Measurements from ENCODE around the gene ABCA13.

DNA sequence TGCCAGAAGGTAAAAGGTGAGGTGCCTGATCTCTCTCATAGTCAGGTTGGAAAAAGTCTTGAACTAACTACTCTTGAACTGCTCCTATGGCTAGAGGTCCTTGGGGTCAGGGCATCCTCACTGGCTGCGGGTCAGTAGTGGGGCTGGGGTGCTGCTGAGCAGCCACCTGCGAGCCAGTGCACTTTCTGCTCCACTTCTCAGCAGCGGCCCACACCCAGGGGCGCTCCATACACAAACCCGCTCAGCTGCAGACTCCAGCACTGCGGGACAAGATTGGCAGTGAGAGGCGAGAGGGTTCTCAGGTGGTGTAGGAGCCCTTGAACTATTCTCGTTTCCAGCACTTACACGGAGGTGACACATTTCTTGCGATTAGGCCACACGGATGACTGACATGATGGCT lies 6.0 kb downstream of the ABCA13 start:
- TF ChIP-seq CREB1 (IDR thresholded peaks at IDR 0.05; ENCODE audit: low read depth) (no peak), TCF12 (IDR thresholded peaks at IDR 0.05; ENCODE audit: low read depth) (no peak), RAD21 (IDR thresholded peaks at IDR 0.05; ENCODE audit: low read depth) (no peak), TAF1 (IDR thresholded peaks at IDR 0.05; ENCODE audit: low read depth) (no peak), NFIC (IDR thresholded peaks at IDR 0.05) (no peak), EP300 (IDR thresholded peaks at IDR 0.05; ENCODE audit: borderline replicate concordance) (no peak), YY1 (IDR thresholded peaks at IDR 0.05; ENCODE audit: low read depth) (no peak), FOXM1 (IDR thresholded peaks at IDR 0.05; ENCODE audit: borderline replicate concordance, low read depth) (no peak), CEBPB (IDR thresholded peaks at IDR 0.05) (no peak), TEAD4 (IDR thresholded peaks at IDR 0.05) (no peak)
- TF ChIP-seq, protein P1, sequence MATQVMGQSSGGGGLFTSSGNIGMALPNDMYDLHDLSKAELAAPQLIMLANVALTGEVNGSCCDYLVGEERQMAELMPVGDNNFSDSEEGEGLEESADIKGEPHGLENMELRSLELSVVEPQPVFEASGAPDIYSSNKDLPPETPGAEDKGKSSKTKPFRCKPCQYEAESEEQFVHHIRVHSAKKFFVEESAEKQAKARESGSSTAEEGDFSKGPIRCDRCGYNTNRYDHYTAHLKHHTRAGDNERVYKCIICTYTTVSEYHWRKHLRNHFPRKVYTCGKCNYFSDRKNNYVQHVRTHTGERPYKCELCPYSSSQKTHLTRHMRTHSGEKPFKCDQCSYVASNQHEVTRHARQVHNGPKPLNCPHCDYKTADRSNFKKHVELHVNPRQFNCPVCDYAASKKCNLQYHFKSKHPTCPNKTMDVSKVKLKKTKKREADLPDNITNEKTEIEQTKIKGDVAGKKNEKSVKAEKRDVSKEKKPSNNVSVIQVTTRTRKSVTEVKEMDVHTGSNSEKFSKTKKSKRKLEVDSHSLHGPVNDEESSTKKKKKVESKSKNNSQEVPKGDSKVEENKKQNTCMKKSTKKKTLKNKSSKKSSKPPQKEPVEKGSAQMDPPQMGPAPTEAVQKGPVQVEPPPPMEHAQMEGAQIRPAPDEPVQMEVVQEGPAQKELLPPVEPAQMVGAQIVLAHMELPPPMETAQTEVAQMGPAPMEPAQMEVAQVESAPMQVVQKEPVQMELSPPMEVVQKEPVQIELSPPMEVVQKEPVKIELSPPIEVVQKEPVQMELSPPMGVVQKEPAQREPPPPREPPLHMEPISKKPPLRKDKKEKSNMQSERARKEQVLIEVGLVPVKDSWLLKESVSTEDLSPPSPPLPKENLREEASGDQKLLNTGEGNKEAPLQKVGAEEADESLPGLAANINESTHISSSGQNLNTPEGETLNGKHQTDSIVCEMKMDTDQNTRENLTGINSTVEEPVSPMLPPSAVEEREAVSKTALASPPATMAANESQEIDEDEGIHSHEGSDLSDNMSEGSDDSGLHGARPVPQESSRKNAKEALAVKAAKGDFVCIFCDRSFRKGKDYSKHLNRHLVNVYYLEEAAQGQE (IDR thresholded peaks at IDR 0.05; ENCODE audit: low read depth) = no peak

All from Ishikawa (cell line).